GM19438 (cell line): ENCODE measurements around the gene SPOPL.
"Not testable (repeated sequence)": the region's sequence is repeated elsewhere in the genome, so short reads cannot be mapped to it uniquely, and the experiment has no call there.

Source experiments
- ATAC-seq: cut with Tn5 transposase; IDR thresholded peaks from one replicate; pipeline ENCODE4 v1.9.1; 2021; ENCODE audit warnings: low read depth; ENCODE audit not compliant: unreplicated experiment

The SPOPL gene

GRCh38 chr2:138522556-138522955, 21.0 kb downstream of the SPOPL start:
- ATAC-seq: peak; percentile 64

- ATAC-seq: peak; percentile 51
Observed at GRCh38 chr2:138523018-138523672, 21.6 kb downstream of the SPOPL start.

GRCh38 chr2:138523673-138524042, 22.1 kb downstream of the SPOPL start:
- ATAC-seq: peak; percentile 38

GRCh38 chr2:138524353-138524752, 22.8 kb downstream of the SPOPL start:
- not testable (repeated sequence) for ATAC-seq

GRCh38 chr2:138531913-138532312, 30.3 kb downstream of the SPOPL start:
- no peak for ATAC-seq

- ATAC-seq: no peak
Observed at GRCh38 chr2:138534791-138535190, 33.2 kb downstream of the SPOPL start.

- ATAC-seq: no peak
Observed at GRCh38 chr2:138536302-138536701, 34.7 kb downstream of the SPOPL start.

GRCh38 chr2:138536740-138537139, 35.2 kb downstream of the SPOPL start:
- no peak for ATAC-seq

GRCh38 chr2:138537170-138537915, 35.8 kb downstream of the SPOPL start:
- ATAC-seq: no peak

GRCh38 chr2:138544206-138544605, 42.6 kb downstream of the SPOPL start:
- not testable (repeated sequence) for ATAC-seq

GRCh38 chr2:138548796-138549195, 47.2 kb downstream of the SPOPL start:
- ATAC-seq: no peak

GRCh38 chr2:138550172-138550571, 48.6 kb downstream of the SPOPL start:
- no peak for ATAC-seq

GRCh38 chr2:138550670-138551287, 49.2 kb downstream of the SPOPL start:
- no peak for ATAC-seq

GRCh38 chr2:138554123-138554522, 52.6 kb downstream of the SPOPL start:
- ATAC-seq: no peak

- ATAC-seq: no peak
Observed at GRCh38 chr2:138559641-138560040, 58.1 kb downstream of the SPOPL start.

- ATAC-seq: no peak
Observed at GRCh38 chr2:138564586-138565229, 63.1 kb downstream of the SPOPL start.

- no peak for ATAC-seq
Observed at GRCh38 chr2:138565230-138565598, 63.6 kb downstream of the SPOPL start.

- no peak for ATAC-seq
Observed at GRCh38 chr2:138572318-138572717, 70.7 kb downstream of the SPOPL start.

- no peak for ATAC-seq
Observed at GRCh38 chr2:138577066-138577465, 75.5 kb downstream of the SPOPL start.

- no peak for ATAC-seq
Observed at GRCh38 chr2:138579556-138579955, 78.0 kb downstream of the SPOPL start.

GRCh38 chr2:138581909-138582308, 80.3 kb downstream of the SPOPL start:
- ATAC-seq: no peak
